Globus pallidus (tissue), 1 donor: Measurements from ENCODE around the gene MBOAT7.
"Not testable (repeated sequence)": the region's sequence is repeated elsewhere in the genome, so short reads cannot be mapped to it uniquely, and the experiment has no call there.

Source experiments
- DNase-seq: peaks from one replicate; pipeline ENCODE4 v3.0.0-alpha.2; 2015; ENCODE audit warnings: low spot score

The MBOAT7 gene

GRCh38 chr19:54209058-54209810 is 19.9 kb upstream of the MBOAT7 start:
- peak; percentile 75 for DNase-seq

- no peak for DNase-seq
Measured at GRCh38 chr19:54208784-54209057, 19.3 kb upstream of the MBOAT7 start.

GRCh38 chr19:54207983-54208783 is 18.8 kb upstream of the MBOAT7 start:
- peak; percentile 79 for DNase-seq

- no peak for DNase-seq
Measured at GRCh38 chr19:54207676-54207982, 18.2 kb upstream of the MBOAT7 start.

- not testable (repeated sequence) for DNase-seq
Measured at GRCh38 chr19:54207193-54207592, 17.8 kb upstream of the MBOAT7 start.

GRCh38 chr19:54206831-54207177 is 17.4 kb upstream of the MBOAT7 start:
- no peak for DNase-seq

GRCh38 chr19:54206030-54206830 is 16.9 kb upstream of the MBOAT7 start:
- no peak for DNase-seq

- DNase-seq, result no peak
Measured at GRCh38 chr19:54204767-54205468, 15.5 kb upstream of the MBOAT7 start.

GRCh38 chr19:54203151-54203611 is 13.8 kb upstream of the MBOAT7 start:
- DNase-seq, result no peak

- no peak for DNase-seq
Measured at GRCh38 chr19:54201980-54202379, 12.6 kb upstream of the MBOAT7 start.

- no peak for DNase-seq
Measured at GRCh38 chr19:54201172-54201701, 11.9 kb upstream of the MBOAT7 start.

- no peak for DNase-seq
Measured at GRCh38 chr19:54199401-54199800, 10.0 kb upstream of the MBOAT7 start.

- DNase-seq, result no peak
Measured at GRCh38 chr19:54197121-54197520, 7.7 kb upstream of the MBOAT7 start.

GRCh38 chr19:54196536-54196935 is 7.2 kb upstream of the MBOAT7 start:
- DNase-seq, result no peak

GRCh38 chr19:54194463-54194862 is 5.1 kb upstream of the MBOAT7 start:
- DNase-seq, result not testable (repeated sequence)

- DNase-seq, result no peak
Measured at GRCh38 chr19:54193011-54193410, 3.6 kb upstream of the MBOAT7 start.

GRCh38 chr19:54191811-54192453 is 2.6 kb upstream of the MBOAT7 start:
- DNase-seq, result no peak

- DNase-seq, result no peak
Measured at GRCh38 chr19:54191011-54191810, 1.8 kb upstream of the MBOAT7 start, which contains the start of gene TSEN34. TSS of gene TSEN34 (plus strand) at chr19:54191308. CDS start at chr19:54191365, 57 bp downstream.

GRCh38 chr19:54190503-54191010 is 1.2 kb upstream of the MBOAT7 start:
- DNase-seq, result peak; percentile 100
